Central memory CD8-positive, alpha-beta T cell (primary cell): Measurements from ENCODE around the gene PAPPA2.

Experiments used
- ATAC-seq: fragments of 150-1000 bp; cut with Tn5 transposase; replicated peaks from 2 replicates; pipeline ENCODE4 v1.10.0; 2022; ENCODE audit warnings: mild to moderate bottlenecking, moderate FRiP score, moderate number of reproducible peaks; ENCODE audit not compliant: poor library complexity, severe bottlenecking; ENCODE audit errors: extremely low read depth
- DNase-seq, 2 donors: peaks; one replicate each; pipeline ENCODE4 v3.0.0; 2021; ENCODE audit warnings: low spot score in 2 of 2
- H3K27ac Mint-ChIP-seq: one replicate; pipeline ENCODE4 v1.8.0; 2022; ENCODE audit warnings: low read depth, mild to moderate bottlenecking, moderate library complexity, mixed read lengths
- H3K27me3 Mint-ChIP-seq: one replicate; pipeline ENCODE4 v1.8.0; 2022; ENCODE audit warnings: mixed read lengths
- H3K36me3 Mint-ChIP-seq: one replicate; pipeline ENCODE4 v1.8.0; 2022; ENCODE audit warnings: mild to moderate bottlenecking, moderate library complexity, mixed read lengths; ENCODE audit not compliant: insufficient read depth
- H3K4me1 Mint-ChIP-seq: one replicate; pipeline ENCODE4 v1.8.0; 2022; ENCODE audit warnings: mixed read lengths
- H3K4me3 Mint-ChIP-seq: one replicate; pipeline ENCODE4 v1.8.0; 2022; ENCODE audit warnings: mild to moderate bottlenecking, moderate library complexity, mixed read lengths
- H3K9me3 Mint-ChIP-seq: one replicate; pipeline ENCODE4 v1.8.0; 2022; ENCODE audit warnings: mixed read lengths

Gene PAPPA2

DNA sequence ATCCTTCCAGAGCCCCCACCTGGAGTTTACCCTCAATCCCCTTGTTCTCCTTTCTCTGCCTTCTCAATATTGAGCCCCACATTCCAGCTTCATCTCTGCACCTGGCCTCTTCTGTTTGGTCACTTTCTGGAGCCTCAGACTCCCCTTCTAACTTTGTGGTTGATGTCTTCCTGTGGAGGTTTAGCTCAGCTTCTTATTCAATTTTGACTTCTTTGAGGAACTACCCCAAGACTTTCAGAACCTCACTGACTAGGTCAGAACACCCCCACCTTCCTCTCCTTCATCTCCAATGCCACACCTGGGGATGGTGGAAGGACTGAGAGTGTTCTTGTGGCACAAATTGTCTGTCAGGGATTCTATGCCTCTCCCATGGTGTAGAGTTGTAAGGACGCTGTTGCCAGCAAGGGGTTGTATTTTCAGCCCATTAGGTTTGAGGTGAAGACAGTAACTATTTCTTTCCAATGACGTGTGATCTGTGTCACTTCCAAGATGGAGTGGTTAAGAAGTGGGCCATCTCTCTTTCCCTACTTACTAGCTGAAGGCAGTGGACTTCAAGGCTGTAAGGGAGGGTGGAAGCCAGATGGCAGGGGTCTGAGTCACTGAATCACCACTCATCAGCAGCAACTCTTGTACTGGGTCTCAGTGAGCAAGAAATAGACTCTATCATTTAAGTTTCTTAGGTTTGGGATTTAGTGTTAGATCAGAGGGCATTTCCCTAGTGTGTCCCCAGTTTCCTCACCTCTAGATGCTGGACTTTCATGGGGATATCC lies 80.6 kb downstream of the PAPPA2 start:
- peaks cover 15% of the 10 kb centered on the region for H3K9me3 Mint-ChIP-seq
- H3K36me3 Mint-ChIP-seq = no peaks in the 10 kb centered on the region
- no peak overlapping the region for H3K27ac Mint-ChIP-seq
- H3K4me1 Mint-ChIP-seq = no peaks in the 10 kb centered on the region
- DNase-seq (no peak), ATAC-seq (no peak)
- no peak overlapping the region for H3K4me3 Mint-ChIP-seq
- H3K27me3 Mint-ChIP-seq = no peaks in the 10 kb centered on the region

DNA sequence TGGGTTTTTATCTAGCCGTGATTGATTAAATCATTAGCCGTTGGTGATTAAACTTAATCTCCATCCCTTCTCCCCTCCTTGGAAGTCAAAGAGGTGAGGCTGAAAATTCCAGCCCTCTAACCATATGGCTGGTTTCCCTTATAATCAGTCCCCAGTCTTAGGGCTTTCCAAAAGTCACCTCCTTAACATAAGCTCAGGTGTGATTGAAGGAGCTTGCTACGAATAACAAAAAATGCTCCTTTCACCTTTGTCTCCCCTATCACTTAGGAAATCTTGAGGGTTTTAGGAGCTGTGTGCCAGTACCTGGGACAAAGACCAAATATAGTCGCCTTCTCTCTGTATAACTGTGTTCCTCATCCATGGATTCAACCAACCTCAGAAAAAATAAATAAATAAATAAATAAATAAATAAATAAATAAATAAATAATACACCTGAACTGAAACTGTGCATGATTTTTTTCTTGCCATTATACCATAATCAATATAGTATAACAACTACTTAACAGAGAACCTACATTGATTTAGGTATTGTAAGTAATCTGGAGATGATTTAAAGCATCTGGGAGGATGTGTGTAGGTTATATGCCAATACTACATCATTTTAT lies 82.2 kb downstream of the PAPPA2 start:
- DNase-seq = no peak
- H3K36me3 Mint-ChIP-seq = no peaks in the 10 kb centered on the region
- no peak overlapping the region for H3K4me3 Mint-ChIP-seq
- H3K27me3 Mint-ChIP-seq = no peaks in the 10 kb centered on the region
- H3K4me1 Mint-ChIP-seq = no peaks in the 10 kb centered on the region
- H3K27ac Mint-ChIP-seq = no peak overlapping the region
- H3K9me3 Mint-ChIP-seq = peaks cover 11% of the 10 kb centered on the region
- ATAC-seq = no peak

DNA sequence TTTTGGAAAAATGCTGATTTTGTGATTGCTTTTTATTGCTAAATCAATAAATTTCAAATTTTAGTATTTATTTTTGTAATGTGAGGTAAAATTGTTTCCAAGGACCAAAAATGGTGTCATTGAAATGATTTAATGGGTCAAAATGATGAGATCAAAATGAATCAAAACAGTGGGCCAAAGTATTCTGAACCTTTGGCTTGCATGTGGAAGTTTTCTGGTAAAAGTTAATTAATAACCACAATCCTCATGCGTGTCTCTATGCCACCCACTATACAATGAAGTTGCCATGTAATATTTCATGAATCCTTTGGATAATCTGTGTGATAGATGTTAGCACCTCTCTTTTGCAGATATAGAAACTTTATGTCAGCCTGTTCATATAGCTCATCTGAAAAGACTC lies 83.8 kb downstream of the PAPPA2 start:
- ATAC-seq (no peak), DNase-seq (no peak)
- H3K4me1 Mint-ChIP-seq = no peaks in the 10 kb centered on the region
- H3K4me3 Mint-ChIP-seq = no peak overlapping the region
- H3K36me3 Mint-ChIP-seq = no peaks in the 10 kb centered on the region
- peaks cover 7% of the 10 kb centered on the region for H3K9me3 Mint-ChIP-seq
- H3K27ac Mint-ChIP-seq = no peak overlapping the region
- peaks cover 8% of the 10 kb centered on the region for H3K27me3 Mint-ChIP-seq

DNA sequence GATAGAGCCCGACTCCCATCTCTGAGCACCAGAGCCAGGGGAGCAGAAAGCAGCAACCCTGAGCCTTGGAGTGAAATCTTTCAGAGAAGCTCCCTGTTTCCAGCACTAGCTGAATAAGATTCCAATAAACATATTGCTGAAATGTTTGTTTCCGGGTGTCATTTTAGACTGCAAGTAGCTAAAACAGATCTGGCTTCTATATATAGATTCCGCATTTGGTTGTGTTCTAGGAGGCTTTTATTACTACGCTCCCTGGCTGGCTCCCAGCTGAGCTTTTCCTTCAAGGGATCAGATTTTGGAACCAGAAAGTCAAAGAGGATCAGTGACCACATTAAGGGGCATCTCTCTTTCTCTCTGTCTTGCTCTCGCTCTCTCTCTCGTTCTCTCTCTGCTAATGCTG lies 88.2 kb downstream of the PAPPA2 start:
- Mint-ChIP-seq H3K4me1 (no peaks in the 10 kb centered on the region), H3K27me3 (peaks cover 51% of the 10 kb centered on the region), H3K4me3 (no peak overlapping the region), H3K36me3 (no peaks in the 10 kb centered on the region), H3K9me3 (no peaks in the 10 kb centered on the region), H3K27ac (no peak overlapping the region)
- DNase-seq = no peak
- no peak for ATAC-seq

DNA sequence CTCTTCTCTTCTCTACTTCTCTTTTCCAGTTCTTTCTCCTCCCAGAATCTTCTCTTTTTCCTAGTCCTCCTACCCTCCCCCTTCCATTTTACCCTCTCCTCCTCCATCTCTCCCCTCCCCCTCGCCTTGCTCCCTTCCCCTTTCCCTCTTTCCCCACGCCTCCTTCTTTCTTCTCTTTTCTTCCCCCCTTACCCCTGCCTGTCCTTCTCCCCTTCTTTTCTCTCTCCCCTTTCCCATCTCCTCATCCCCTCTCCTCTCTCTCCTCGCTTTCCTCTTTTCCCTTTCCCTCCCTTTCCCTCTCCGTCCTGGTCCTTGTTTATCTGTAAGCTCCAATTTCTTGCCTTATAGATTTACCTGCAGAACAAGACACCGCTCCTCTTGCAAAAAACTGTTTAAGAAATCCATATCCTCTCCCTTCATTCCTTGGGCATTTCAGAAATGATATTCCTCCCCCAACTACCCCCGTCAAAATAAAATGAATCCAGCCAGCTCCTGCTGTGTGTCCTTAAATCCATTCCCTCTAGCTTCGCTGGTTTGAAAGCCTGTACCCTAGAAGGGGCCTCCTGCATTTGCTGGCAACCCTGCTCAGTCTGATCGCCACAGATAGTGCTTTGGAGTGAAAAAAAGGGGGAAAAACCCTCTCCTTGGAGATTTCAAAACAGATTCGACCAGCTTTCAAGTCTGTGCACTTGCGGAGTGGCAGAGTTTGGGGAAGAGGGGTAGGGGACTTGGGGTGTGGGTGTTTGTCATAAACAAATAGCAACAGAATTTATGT lies 89.4 kb downstream of the PAPPA2 start:
- DNase-seq = no peak
- Mint-ChIP-seq H3K4me3 (no peak overlapping the region), H3K9me3 (no peaks in the 10 kb centered on the region), H3K4me1 (no peaks in the 10 kb centered on the region), H3K27ac (no peak overlapping the region), H3K27me3 (peaks cover 52% of the 10 kb centered on the region), H3K36me3 (no peaks in the 10 kb centered on the region)
- no peak for ATAC-seq

DNA sequence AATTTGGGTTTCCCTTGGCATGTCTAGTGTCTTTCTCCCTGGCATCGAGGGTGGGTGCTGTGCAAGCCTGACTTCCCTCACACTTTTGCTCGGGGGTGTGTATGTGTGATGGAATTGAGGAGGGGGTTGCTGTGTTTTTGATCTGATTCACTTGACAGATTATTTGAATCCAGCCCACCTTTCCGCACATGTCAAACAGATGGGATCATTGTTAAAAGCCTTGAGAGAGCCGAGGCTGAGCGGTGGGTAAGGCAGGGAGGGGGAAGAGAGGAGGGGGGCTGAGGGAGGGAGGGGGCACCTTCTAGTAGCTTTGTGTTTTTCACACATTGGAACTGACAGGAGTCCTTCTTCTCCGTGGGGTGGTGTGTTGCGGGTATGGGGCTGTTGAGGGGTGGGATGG lies 90.0 kb downstream of the PAPPA2 start:
- Mint-ChIP-seq H3K4me3 (no peak overlapping the region), H3K36me3 (no peaks in the 10 kb centered on the region), H3K4me1 (no peaks in the 10 kb centered on the region), H3K27ac (no peak overlapping the region), H3K27me3 (peaks cover 52% of the 10 kb centered on the region), H3K9me3 (no peaks in the 10 kb centered on the region)
- ATAC-seq (no peak), DNase-seq (no peak)

DNA sequence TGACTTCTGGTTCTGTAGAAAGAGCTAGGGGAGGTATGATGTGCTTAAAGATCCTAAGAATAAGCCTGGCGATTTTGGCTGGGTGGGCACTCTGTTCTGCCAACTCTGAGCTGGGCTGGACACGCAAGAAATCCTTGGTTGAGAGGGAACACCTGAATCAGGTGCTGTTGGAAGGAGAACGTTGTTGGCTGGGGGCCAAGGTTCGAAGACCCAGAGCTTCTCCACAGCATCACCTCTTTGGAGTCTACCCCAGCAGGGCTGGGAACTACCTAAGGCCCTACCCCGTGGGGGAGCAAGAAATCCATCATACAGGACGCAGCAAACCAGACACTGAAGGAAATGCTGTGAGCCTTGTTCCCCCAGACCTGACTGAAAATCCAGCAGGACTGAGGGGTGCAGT lies 93.3 kb downstream of the PAPPA2 start:
- no peaks in the 10 kb centered on the region for H3K9me3 Mint-ChIP-seq

DNA sequence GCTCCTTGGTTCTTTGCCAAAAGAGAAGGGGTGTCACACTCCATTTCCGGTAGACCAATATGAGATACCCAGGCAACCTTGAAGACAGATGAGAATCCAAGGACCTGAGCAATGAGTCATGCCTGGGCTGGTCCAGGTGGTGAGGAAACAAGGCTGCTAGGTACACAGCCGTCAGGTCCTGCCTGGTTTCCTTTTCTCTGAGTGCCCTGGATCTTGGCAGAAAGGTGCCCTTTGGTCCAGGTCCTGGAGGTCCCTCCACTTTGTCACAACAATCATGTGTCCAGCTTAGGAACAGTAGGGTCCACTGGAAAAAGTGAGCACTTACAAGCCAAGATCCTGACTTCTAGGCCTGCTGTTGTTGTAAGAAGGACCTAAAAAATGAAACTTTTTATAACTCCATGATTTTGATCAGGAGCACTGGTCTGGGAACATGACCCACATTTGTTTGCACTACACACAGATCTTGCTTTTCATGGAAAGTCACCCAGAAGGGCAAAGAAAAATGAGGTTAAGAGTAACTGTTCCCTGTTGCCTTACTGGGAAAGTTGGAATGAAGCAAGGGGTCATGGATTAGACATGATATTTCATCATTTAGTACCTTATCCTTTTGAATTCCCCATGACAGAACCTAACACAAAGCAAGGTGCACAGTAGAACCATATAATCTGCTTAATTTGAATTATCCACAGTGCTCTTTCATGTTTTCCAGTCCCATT lies 94.7 kb downstream of the PAPPA2 start:
- no peak for ATAC-seq
- Mint-ChIP-seq H3K27me3 (peaks cover 35% of the 10 kb centered on the region), H3K36me3 (peaks cover 2% of the 10 kb centered on the region), H3K27ac (no peak overlapping the region), H3K4me3 (no peak overlapping the region), H3K9me3 (no peaks in the 10 kb centered on the region), H3K4me1 (no peaks in the 10 kb centered on the region)
- no peak for DNase-seq

More for the DNA sequence above, 93.3 kb downstream of the PAPPA2 start:
- Mint-ChIP-seq H3K4me3 (no peak overlapping the region), H3K27ac (no peak overlapping the region), H3K27me3 (peaks cover 49% of the 10 kb centered on the region), H3K36me3 (peaks cover 2% of the 10 kb centered on the region), H3K4me1 (no peaks in the 10 kb centered on the region)
- ATAC-seq = no peak
- no peak for DNase-seq

DNA sequence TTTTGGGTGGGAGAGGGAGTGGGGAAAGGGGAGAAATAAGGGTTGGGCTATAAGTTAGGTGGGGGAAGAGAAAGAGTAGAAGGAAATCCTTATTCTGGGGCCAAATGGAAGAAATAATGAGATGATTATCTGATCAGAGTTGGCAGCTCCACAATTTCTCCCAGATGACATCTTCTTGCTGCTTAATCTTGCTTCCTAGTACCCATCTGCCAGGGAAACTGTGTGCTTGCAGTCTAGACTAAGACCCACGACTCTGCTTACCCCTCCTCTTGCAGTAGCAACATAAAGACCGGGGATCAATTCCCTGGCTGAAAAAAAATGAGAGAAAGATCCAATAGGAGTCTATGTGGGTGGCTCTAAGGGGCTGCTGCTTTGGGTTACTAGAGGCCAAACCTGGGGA lies 95.6 kb downstream of the PAPPA2 start:
- H3K4me1 Mint-ChIP-seq = no peaks in the 10 kb centered on the region
- no peak overlapping the region for H3K27ac Mint-ChIP-seq
- DNase-seq = no peak
- ATAC-seq = no peak
- H3K9me3 Mint-ChIP-seq = no peaks in the 10 kb centered on the region
- peaks cover 2% of the 10 kb centered on the region for H3K36me3 Mint-ChIP-seq
- H3K4me3 Mint-ChIP-seq = no peak overlapping the region
- peaks cover 27% of the 10 kb centered on the region for H3K27me3 Mint-ChIP-seq

DNA sequence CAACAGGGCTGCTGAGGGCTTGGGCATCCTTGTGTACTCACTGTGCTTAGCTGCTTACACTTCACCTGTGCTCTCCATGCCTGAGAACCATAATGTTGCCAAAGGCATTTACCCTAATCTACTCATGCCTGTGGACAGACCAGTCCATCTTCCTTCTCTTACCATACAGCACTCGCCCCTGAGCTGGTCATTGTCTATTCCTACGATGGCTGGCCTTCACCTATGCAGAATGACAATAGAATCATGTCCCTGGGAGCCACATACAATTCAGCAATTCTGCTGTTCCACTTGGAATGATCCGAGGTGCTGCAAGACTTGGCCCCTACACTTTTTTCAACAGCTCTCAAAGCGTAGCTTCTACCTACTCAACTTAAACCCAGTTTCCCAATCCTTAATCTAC lies 96.5 kb downstream of the PAPPA2 start:
- H3K4me1 Mint-ChIP-seq = no peaks in the 10 kb centered on the region
- peaks cover 2% of the 10 kb centered on the region for H3K36me3 Mint-ChIP-seq
- H3K27me3 Mint-ChIP-seq = peaks cover 18% of the 10 kb centered on the region
- DNase-seq (no peak), ATAC-seq (no peak)
- H3K4me3 Mint-ChIP-seq = no peak overlapping the region
- no peak overlapping the region for H3K27ac Mint-ChIP-seq
- H3K9me3 Mint-ChIP-seq = no peaks in the 10 kb centered on the region

DNA sequence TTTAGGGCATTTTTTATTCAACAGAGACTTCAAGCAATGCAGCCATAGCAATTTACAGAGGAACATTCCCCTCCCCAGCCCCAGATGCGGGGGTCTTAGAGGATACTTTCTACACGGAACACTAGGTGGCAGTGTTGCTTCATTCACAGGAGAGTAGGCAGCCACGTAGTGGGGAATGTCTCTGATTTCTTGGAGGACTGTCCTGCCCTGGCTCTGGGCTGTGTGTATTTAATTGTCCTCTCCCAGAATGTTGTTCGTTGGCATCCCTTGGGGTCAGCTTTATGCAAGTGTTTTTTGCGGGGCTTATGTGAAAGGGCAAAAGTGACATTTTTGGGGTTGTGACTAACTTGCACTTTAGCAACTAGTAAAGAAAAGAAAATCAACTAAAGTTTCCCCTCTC lies 96.9 kb downstream of the PAPPA2 start:
- H3K4me1 Mint-ChIP-seq = no peaks in the 10 kb centered on the region
- H3K36me3 Mint-ChIP-seq = peaks cover 2% of the 10 kb centered on the region
- H3K27me3 Mint-ChIP-seq = peaks cover 14% of the 10 kb centered on the region
- no peaks in the 10 kb centered on the region for H3K9me3 Mint-ChIP-seq
- no peak overlapping the region for H3K4me3 Mint-ChIP-seq
- DNase-seq (no peak), ATAC-seq (no peak)
- no peak overlapping the region for H3K27ac Mint-ChIP-seq

DNA sequence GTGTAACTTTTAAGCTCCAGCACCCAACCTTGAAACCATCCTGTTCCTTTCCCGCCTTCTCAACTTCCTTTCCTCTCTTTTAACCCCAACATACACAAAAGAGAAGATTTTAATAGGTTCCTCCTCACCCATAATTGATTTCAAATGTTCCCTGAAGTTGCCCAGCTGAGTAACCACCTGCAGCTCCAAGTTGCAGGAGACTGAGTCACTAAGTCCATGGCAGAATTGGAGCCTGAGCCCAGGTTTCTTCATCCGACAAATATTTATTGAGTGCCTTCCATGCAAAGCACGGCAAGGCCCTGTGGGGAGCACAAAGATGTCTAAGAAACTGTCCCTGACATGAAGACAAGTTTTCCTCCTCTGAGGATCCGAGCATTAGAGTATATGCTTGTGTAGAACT lies 97.7 kb downstream of the PAPPA2 start:
- Mint-ChIP-seq H3K36me3 (peaks cover 2% of the 10 kb centered on the region), H3K4me1 (no peaks in the 10 kb centered on the region), H3K9me3 (no peaks in the 10 kb centered on the region), H3K4me3 (no peak overlapping the region), H3K27ac (no peak overlapping the region), H3K27me3 (peaks cover 6% of the 10 kb centered on the region)
- DNase-seq = no peak
- no peak for ATAC-seq
